Calu3 (cell line): ENCODE data around the gene CCR7. TPM values are rescaled to one million over a fixed set of nuclear protein-coding genes. Genes with fewer than 3 reads are reported as not detected.

Experiments used
- BruUV-seq: library from RNA; stranded (reverse); fragments of 400-500 nt; replicated peaks from 2 replicates; lab custom pipeline; 2021; lab: Mats Ljungman, UMichigan
- CTCF ChIA-PET: fragments of 300-600 bp; sonication (Branson Sonifier 250); formaldehyde crosslinking; loops from one replicate; lab custom pipeline; 2022; ENCODE audit warnings: antibody characterized with exemption; lab: Charles Lee
- DNase-seq: peaks from one replicate; pipeline ENCODE4 v3.0.0; 2022
- H3K27ac Mint-ChIP-seq: one replicate; pipeline ENCODE4 v1.8.0; 2022; ENCODE audit warnings: mixed read lengths; ENCODE audit not compliant: unreplicated experiment
- H3K27me3 Mint-ChIP-seq: one replicate; pipeline ENCODE4 v1.8.0; 2022; ENCODE audit warnings: mixed read lengths; ENCODE audit not compliant: unreplicated experiment
- H3K36me3 Mint-ChIP-seq: one replicate; pipeline ENCODE4 v1.8.0; 2022; ENCODE audit warnings: mild to moderate bottlenecking, moderate library complexity, mixed read lengths; ENCODE audit not compliant: insufficient read depth, unreplicated experiment
- H3K4me1 Mint-ChIP-seq: one replicate; pipeline ENCODE4 v1.8.0; 2022; ENCODE audit warnings: mild to moderate bottlenecking, low read depth, mixed read lengths; ENCODE audit not compliant: unreplicated experiment
- H3K4me3 Mint-ChIP-seq: one replicate; pipeline ENCODE4 v1.8.0; 2022; ENCODE audit warnings: mild to moderate bottlenecking, low read depth, moderate library complexity, mixed read lengths; ENCODE audit not compliant: unreplicated experiment
- H3K9me3 Mint-ChIP-seq: one replicate; pipeline ENCODE4 v1.8.0; 2022; ENCODE audit warnings: low read depth, mixed read lengths; ENCODE audit not compliant: unreplicated experiment
- intact Hi-C: fragments of 100-400 bp; cut with micrococcal nuclease; formaldehyde crosslinking; loops from one replicate; pipeline ENCODE4 v1.10.0; 2022; ENCODE audit not compliant: unreplicated experiment
- total RNA-seq: library from RNA; stranded (reverse); gene quantifications from 2 replicates; pipeline ENCODE4 v1.2.3, GENCODE V29; 2022
- TF ChIP-seq, protein P1 (sequence below): fragments of 200-600 bp; IDR thresholded peaks from one replicate; pipeline ENCODE4 v1.8.0; 2022; ENCODE audit warnings: antibody characterized with exemption; ENCODE audit not compliant: unreplicated experiment

CCR7 gene
- total RNA-seq, 1 experiment from 2014 or later = not detected

DNA sequence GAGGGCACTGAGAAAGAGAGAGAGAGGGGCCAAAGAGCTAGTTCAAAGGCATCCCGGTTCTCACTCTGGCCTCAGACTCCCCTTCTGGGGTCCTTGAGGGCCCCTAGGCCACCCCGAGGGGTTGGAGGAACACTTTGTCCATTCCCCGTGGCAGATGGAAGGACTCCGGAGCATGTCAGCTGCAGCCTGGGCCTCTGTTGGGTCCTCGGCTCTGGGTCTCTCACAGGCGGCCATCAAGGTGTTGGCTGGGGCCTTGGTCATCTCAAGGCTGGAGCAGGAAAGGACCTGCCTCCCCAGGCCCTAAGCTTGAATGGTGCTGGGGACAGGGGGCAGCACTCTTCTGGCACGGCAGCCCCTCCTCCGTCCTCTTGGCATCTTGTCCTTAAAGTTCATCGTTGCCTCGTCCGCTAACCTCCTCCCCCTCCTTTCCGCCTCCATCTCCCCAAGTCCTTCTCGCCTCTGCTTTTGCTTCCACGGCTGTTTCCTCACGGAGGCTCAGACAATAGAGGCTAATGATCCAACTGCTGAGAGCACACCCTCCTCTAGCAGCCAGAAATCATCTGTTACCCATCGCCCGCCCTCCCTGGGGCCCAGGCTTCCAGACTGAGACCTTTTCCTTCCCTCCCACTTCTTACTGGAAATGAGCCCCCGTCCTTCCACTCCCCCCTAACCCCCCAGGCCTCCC lies 23.3 kb downstream of the CCR7 start:
- CTCF ChIA-PET = interaction anchor here (0.5 to 68.2 kb wide), 12 partner anchors 11 to 643 kb away, joined by 3 to 4142 read pairs (median 4); partner anchors contain the start of genes CCR7, IGFBP4 and TOP2A
- DNase-seq = no peak
- no TSS peak for BruUV-seq
- intact Hi-C loops = no loop called here
- TF ChIP-seq, protein P1, sequence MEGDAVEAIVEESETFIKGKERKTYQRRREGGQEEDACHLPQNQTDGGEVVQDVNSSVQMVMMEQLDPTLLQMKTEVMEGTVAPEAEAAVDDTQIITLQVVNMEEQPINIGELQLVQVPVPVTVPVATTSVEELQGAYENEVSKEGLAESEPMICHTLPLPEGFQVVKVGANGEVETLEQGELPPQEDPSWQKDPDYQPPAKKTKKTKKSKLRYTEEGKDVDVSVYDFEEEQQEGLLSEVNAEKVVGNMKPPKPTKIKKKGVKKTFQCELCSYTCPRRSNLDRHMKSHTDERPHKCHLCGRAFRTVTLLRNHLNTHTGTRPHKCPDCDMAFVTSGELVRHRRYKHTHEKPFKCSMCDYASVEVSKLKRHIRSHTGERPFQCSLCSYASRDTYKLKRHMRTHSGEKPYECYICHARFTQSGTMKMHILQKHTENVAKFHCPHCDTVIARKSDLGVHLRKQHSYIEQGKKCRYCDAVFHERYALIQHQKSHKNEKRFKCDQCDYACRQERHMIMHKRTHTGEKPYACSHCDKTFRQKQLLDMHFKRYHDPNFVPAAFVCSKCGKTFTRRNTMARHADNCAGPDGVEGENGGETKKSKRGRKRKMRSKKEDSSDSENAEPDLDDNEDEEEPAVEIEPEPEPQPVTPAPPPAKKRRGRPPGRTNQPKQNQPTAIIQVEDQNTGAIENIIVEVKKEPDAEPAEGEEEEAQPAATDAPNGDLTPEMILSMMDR = no peak
- no peaks in the 10 kb centered on the region for H3K9me3 Mint-ChIP-seq
- no peak overlapping the region for H3K4me3 Mint-ChIP-seq
- no peak overlapping the region for H3K27ac Mint-ChIP-seq
- H3K4me1 Mint-ChIP-seq = peaks cover 2% of the 10 kb centered on the region
- peaks cover 58% of the 10 kb centered on the region for H3K27me3 Mint-ChIP-seq
- no peaks in the 10 kb centered on the region for H3K36me3 Mint-ChIP-seq

DNA sequence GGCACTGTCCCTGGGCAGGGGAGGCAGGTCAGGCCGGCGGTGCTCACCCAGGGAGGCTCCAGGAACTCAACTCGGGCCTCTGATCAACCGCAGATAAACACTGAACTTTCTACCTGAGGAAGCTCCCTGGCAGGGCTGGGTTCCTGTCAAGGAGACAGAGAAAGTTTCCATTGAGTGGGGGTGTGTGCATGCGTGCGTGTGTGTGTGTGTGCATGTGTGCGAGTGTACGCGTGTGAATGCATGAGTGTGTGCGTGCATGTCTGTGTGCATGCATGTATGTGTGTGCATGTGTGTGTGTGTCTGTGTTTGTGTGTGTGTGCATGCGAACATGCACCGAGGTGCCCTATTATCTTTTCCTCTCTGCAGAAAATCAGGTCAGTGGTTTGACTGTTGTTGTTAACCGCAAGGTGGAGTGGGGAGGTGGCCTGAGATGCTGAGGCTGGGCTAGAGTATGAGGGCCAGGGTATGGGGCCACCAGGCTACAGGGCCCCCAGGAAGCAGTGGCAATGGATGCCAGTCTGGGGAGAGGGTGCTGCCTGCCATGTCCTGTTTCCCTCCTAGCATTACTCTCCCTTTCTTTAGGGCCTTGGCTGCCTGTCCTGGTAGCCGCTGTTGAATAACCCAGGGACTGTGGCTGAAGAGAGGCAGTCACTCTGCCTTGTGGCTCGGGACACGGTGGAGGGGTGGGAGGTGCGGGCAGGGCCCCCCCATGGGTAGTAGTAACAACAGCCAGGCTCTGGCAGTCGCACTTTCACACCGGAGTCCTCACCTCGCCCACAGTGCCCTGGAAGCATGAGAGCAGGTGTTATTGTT lies 24.0 kb downstream of the CCR7 start:
- TF ChIP-seq, protein P1 = no peak
- peaks cover 6% of the 10 kb centered on the region for H3K4me1 Mint-ChIP-seq
- H3K9me3 Mint-ChIP-seq = no peaks in the 10 kb centered on the region
- H3K27me3 Mint-ChIP-seq = peaks cover 65% of the 10 kb centered on the region
- CTCF ChIA-PET = interaction anchor here (0.5 to 68.2 kb wide), 10 partner anchors 10 to 375 kb away, joined by 3 to 4142 read pairs (median 8); partner anchors contain the start of genes CCR7, IGFBP4 and TOP2A
- no TSS peak for BruUV-seq
- no peak for DNase-seq
- H3K4me3 Mint-ChIP-seq = no peak overlapping the region
- H3K36me3 Mint-ChIP-seq = no peaks in the 10 kb centered on the region
- intact Hi-C loops = no loop called here
- no peak overlapping the region for H3K27ac Mint-ChIP-seq

DNA sequence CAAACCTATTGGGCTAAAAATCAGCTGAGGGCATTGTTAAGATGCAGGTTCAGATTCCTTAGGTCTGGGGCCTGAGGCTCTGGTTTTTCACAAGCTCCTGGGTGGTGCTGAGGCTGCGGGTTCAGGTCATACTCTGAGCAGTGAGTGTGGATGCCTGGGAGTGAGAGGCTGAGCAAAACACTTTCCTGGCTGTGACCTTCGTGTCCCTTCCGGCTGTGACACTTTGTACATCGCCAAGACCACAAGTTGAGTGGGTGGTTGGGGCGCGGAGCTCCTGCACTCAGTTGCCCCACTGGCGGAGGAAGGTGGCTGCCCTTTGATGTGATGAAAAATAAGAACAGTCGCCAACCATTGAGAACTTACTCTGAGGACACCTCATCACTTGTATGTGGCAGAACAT lies 24.8 kb downstream of the CCR7 start:
- BruUV-seq = no TSS peak
- H3K36me3 Mint-ChIP-seq = no peaks in the 10 kb centered on the region

More for the DNA sequence above, 24.8 kb downstream of the CCR7 start:
- CTCF ChIA-PET = interaction anchor here (0.5 to 68.2 kb wide), 15 partner anchors 9 to 641 kb away, joined by 3 to 4142 read pairs (median 6); partner anchors contain the start of genes CCR7, GJD3, IGFBP4 and TOP2A
- TF ChIP-seq, protein P1 = no peak
- H3K27me3 Mint-ChIP-seq = peaks cover 74% of the 10 kb centered on the region
- DNase-seq = no peak
- no peak overlapping the region for H3K27ac Mint-ChIP-seq
- no peaks in the 10 kb centered on the region for H3K9me3 Mint-ChIP-seq
- H3K4me1 Mint-ChIP-seq = peaks cover 6% of the 10 kb centered on the region
- intact Hi-C loops = no loop called here
- no peak overlapping the region for H3K4me3 Mint-ChIP-seq
